HUES6 (cell line): ENCODE measurements around the gene C2orf15.

Experiments used
- H3K27ac ChIP-seq: 2 replicates; pipeline ENCODE4 v1.7.0; 2013; ENCODE audit warnings: low read depth, mild to moderate bottlenecking, low read length, inconsistent platforms
- H3K27me3 ChIP-seq: 2 replicates; pipeline ENCODE4 v1.6.1; 2013; ENCODE audit warnings: low read length; ENCODE audit not compliant: control insufficient read depth, insufficient read depth
- H3K36me3 ChIP-seq: 2 replicates; pipeline ENCODE4 v1.6.1; 2013; ENCODE audit warnings: low read length; ENCODE audit not compliant: control insufficient read depth, insufficient read depth
- H3K4me1 ChIP-seq: 2 replicates; pipeline ENCODE4 v1.6.1; 2013; ENCODE audit warnings: low read length; ENCODE audit not compliant: control insufficient read depth, insufficient read depth
- H3K4me3 ChIP-seq: 2 replicates; pipeline ENCODE4 v1.5.1; 2013; ENCODE audit warnings: low read depth, low read length
- H3K9ac ChIP-seq: one replicate; pipeline ENCODE4 v1.6.1; 2013; ENCODE audit warnings: mild to moderate bottlenecking, low read length
- H3K9me3 ChIP-seq: 2 replicates; pipeline ENCODE4 v1.6.1; 2013; ENCODE audit warnings: low read depth, low read length; ENCODE audit not compliant: control insufficient read depth, insufficient read depth

The C2orf15 gene

GRCh38 chr2:99198103-99198841, 56.8 kb downstream of the C2orf15 start:
- Histone ChIP-seq H3K27me3 (no peaks in the 10 kb centered on the region), H3K27ac (no peak overlapping the region), H3K4me3 (no peak overlapping the region), H3K36me3 (peaks cover 47% of the 10 kb centered on the region), H3K9ac (no peak overlapping the region), H3K4me1 (no peaks in the 10 kb centered on the region), H3K9me3 (0 out of 2 replicates have a peak, but pooled peaks cover 1% of the 10 kb centered on the region)

GRCh38 chr2:99200076-99200800, 58.7 kb downstream of the C2orf15 start:
- no peak overlapping the region for H3K27ac ChIP-seq
- H3K9ac ChIP-seq: no peak overlapping the region
- H3K9me3 ChIP-seq: peaks cover 17% of the 10 kb centered on the region
- H3K4me3 ChIP-seq: no peak overlapping the region
- H3K27me3 ChIP-seq: no peaks in the 10 kb centered on the region
- H3K4me1 ChIP-seq: no peaks in the 10 kb centered on the region
- peaks cover 36% of the 10 kb centered on the region for H3K36me3 ChIP-seq
